Tongue (tissue), 1 donor: ENCODE data around the gene SIX5. TPM values are rescaled to one million over a fixed set of nuclear protein-coding genes. Genes with fewer than 3 reads are reported as not detected.

Experiments used
- total RNA-seq: library from RNA; depleted of rRNA; stranded (reverse); fragments of >200 nt; gene quantifications from one replicate; pipeline ENCODE4 v1.2.3, GENCODE V29; 2014

SIX5 gene
- total RNA-seq, 1 donor from 2014 or later: 21.5 TPM

Other genes with a start within 250 kb of the SIX5 start
- 6.4 TPM for gene OPA3, start 184.4 kb downstream of the SIX5 start, total RNA-seq
- 0.31 TPM for gene GPR4, start 167.0 kb downstream of the SIX5 start, total RNA-seq
- 16.1 TPM for gene EML2, start 129.9 kb downstream of the SIX5 start, total RNA-seq
- gene GIPR, start 101.0 kb downstream of the SIX5 start, total RNA-seq: not detected
- 88.4 TPM for gene SNRPD2, start 77.3 kb downstream of the SIX5 start, total RNA-seq
- 3.3 TPM for gene QPCTL, start 76.6 kb downstream of the SIX5 start, total RNA-seq
- gene FBXO46, start 38.4 kb downstream of the SIX5 start, total RNA-seq: 13.2 TPM
- gene MEIOSIN, start 35.8 kb downstream of the SIX5 start, total RNA-seq: not detected
- gene DMPK, start 13.2 kb upstream of the SIX5 start, total RNA-seq: 181 TPM
- 38.1 TPM for gene DMWD, start 23.6 kb upstream of the SIX5 start, total RNA-seq
- not detected for gene RSPH6A, start 46.1 kb upstream of the SIX5 start, total RNA-seq
- gene SYMPK, start 93.9 kb upstream of the SIX5 start, total RNA-seq: 26.6 TPM
- 0.21 TPM for gene FOXA3, start 95.1 kb upstream of the SIX5 start, total RNA-seq
- gene IRF2BP1, start 116.9 kb upstream of the SIX5 start, total RNA-seq: 29.0 TPM
- gene MYPOP, start 133.4 kb upstream of the SIX5 start, total RNA-seq: 1.6 TPM
- not detected for gene NANOS2, start 145.5 kb upstream of the SIX5 start, total RNA-seq
- gene NOVA2, start 204.6 kb upstream of the SIX5 start, total RNA-seq: 2.9 TPM
- 13.7 TPM for gene CCDC61, start 226.2 kb upstream of the SIX5 start, total RNA-seq